ENCODE measurements around the gene CCDC192. TPM values are rescaled to one million over a fixed set of nuclear protein-coding genes. Genes with fewer than 3 reads are reported as not detected.
"Not testable (repeated sequence)": the region's sequence is repeated elsewhere in the genome, so short reads cannot be mapped to it uniquely, and the experiment has no call there.

The CCDC192 gene
- total RNA-seq, 2 experiments from 2014 or later = not detected

- CTCF ChIA-PET = no interaction called here
- POLR2A ChIA-PET = no interaction called here
Observed at GRCh38 chr5:127697894-127698600, 5.1 kb upstream of the CCDC192 start.

GRCh38 chr5:127699416-127699815, 3.8 kb upstream of the CCDC192 start:
- POLR2A ChIA-PET = no interaction called here
- CTCF ChIA-PET = no interaction called here

GRCh38 chr5:127700237-127700766, 2.9 kb upstream of the CCDC192 start:
- POLR2A ChIA-PET = no interaction called here
- CTCF ChIA-PET = no interaction called here

GRCh38 chr5:127702434-127702833, 757 bp upstream of the CCDC192 start:
- ChIA-PET POLR2A (no interaction called here), CTCF (interaction anchor here (0.6 kb wide), 1 partner anchor 943 kb away, joined by 3 read pairs; no protein-coding TSS in a partner anchor)

GRCh38 chr5:127705120-127705892, 2.1 kb downstream of the CCDC192 start:
- ChIA-PET POLR2A (no interaction called here), CTCF (no interaction called here)

- ChIA-PET CTCF (no interaction called here), POLR2A (no interaction called here)
Observed at GRCh38 chr5:127706691-127707090, 3.5 kb downstream of the CCDC192 start.

- ChIA-PET CTCF (no interaction called here), POLR2A (no interaction called here)
Observed at GRCh38 chr5:127707209-127707608, 4.0 kb downstream of the CCDC192 start.

- CTCF ChIA-PET, POLR2A ChIA-PET: not testable (repeated sequence)
Observed at GRCh38 chr5:127713083-127713482, 9.9 kb downstream of the CCDC192 start.

- ChIA-PET POLR2A (no interaction called here), CTCF (no interaction called here)
Observed at GRCh38 chr5:127718181-127718580, 15.0 kb downstream of the CCDC192 start.

- ChIA-PET CTCF (no interaction called here), POLR2A (no interaction called here)
Observed at GRCh38 chr5:127723571-127723970, 20.4 kb downstream of the CCDC192 start.

- ChIA-PET POLR2A (no interaction called here), CTCF (no interaction called here)
Observed at GRCh38 chr5:127725673-127726072, 22.5 kb downstream of the CCDC192 start.

GRCh38 chr5:127732963-127733362, 29.8 kb downstream of the CCDC192 start:
- ChIA-PET CTCF (no interaction called here), POLR2A (no interaction called here)

- POLR2A ChIA-PET, CTCF ChIA-PET: not testable (repeated sequence)
Observed at GRCh38 chr5:127739348-127739747, 36.2 kb downstream of the CCDC192 start.

GRCh38 chr5:127739807-127740384, 36.7 kb downstream of the CCDC192 start:
- ChIA-PET CTCF (no interaction called here), POLR2A (no interaction called here)

GRCh38 chr5:127741412-127741811, 38.2 kb downstream of the CCDC192 start:
- ChIA-PET POLR2A (no interaction called here), CTCF (no interaction called here)

- ChIA-PET CTCF (no interaction called here), POLR2A (no interaction called here)
Observed at GRCh38 chr5:127744241-127744640, 41.0 kb downstream of the CCDC192 start.

GRCh38 chr5:127746756-127747155, 43.6 kb downstream of the CCDC192 start:
- ChIA-PET CTCF (no interaction called here), POLR2A (no interaction called here)

GRCh38 chr5:127752503-127753265, 49.5 kb downstream of the CCDC192 start:
- POLR2A ChIA-PET = not testable (repeated sequence)

GRCh38 chr5:127754259-127754658, 51.1 kb downstream of the CCDC192 start:
- POLR2A ChIA-PET = no interaction called here

More at GRCh38 chr5:127752503-127753265, 49.5 kb downstream of the CCDC192 start:
- CTCF ChIA-PET = not testable (repeated sequence)

GRCh38 chr5:127754706-127755105, 51.5 kb downstream of the CCDC192 start:
- CTCF ChIA-PET = interaction anchor here (0.7 to 1.2 kb wide), 2 partner anchors 348 to 447 kb away, joined by 3 to 4 read pairs; no protein-coding TSS in a partner anchor
- POLR2A ChIA-PET = no interaction called here

More at GRCh38 chr5:127754259-127754658, 51.1 kb downstream of the CCDC192 start:
- CTCF ChIA-PET = interaction anchor here (0.7 to 1.2 kb wide), 2 partner anchors 348 to 447 kb away, joined by 3 to 4 read pairs; no protein-coding TSS in a partner anchor

All from activated CD8-positive, alpha-beta memory T cell treated with anti-CD3 and anti-CD28 coated beads for 36 hours (primary cell).